Measurements from ENCODE around the gene COX5B. TPM values are rescaled to one million over a fixed set of nuclear protein-coding genes. Genes with fewer than 3 reads are reported as not detected.
"Not testable (repeated sequence)": the region's sequence is repeated elsewhere in the genome, so short reads cannot be mapped to it uniquely, and the experiment has no call there.

Gene COX5B
- total RNA-seq, 6 donors from 2014 or later: 97.4 to 237 (median 177) TPM

GRCh38 chr2:97617911-97618310 is 28.0 kb upstream of the COX5B start:
- no peak for TF ChIP-seq POLR2AphosphoS5 (IDR thresholded peaks at IDR 0.05)
- TF ChIP-seq POLR2A (IDR thresholded peaks at IDR 0.05): no peak
- TF ChIP-seq CTCF (IDR thresholded peaks at IDR 0.05): no peak
- TF ChIP-seq EP300 (IDR thresholded peaks at IDR 0.05): no peak
- H3K27ac ChIP-seq: no peak overlapping the region
- no peak for DNase-seq
- H3K27me3 ChIP-seq: no peaks in the 10 kb centered on the region
- 100% methylated on average over 1 of the region's 6 CpGs; no CpG with 5 or more reads in 1 of the 2 donors for WGBS, 2 donors
- H3K4me1 ChIP-seq: no peaks in the 10 kb centered on the region
- ATAC-seq (ENCODE audit: low FRiP score in 2 of 2): no peak
- no peak overlapping the region for H3K4me3 ChIP-seq
- no peaks in the 10 kb centered on the region for H3K9me3 ChIP-seq
- H3K36me3 ChIP-seq: no peaks in the 10 kb centered on the region

- not testable (repeated sequence) for H3K9me3 ChIP-seq, H3K36me3 ChIP-seq, DNase-seq, H3K4me1 ChIP-seq, H3K4me3 ChIP-seq, H3K27me3 ChIP-seq, H3K27ac ChIP-seq
- 100% methylated on average over 3 of the region's 14 CpGs; no CpG with 5 or more reads in 1 of the 2 donors for WGBS, 2 donors
- ATAC-seq (ENCODE audit: low FRiP score in 2 of 2): peak in 1 of 2 donors; percentile 78
Measured at GRCh38 chr2:97618939-97619827, 26.7 kb upstream of the COX5B start.

GRCh38 chr2:97620492-97620891 is 25.4 kb upstream of the COX5B start:
- not testable (repeated sequence) for H3K9me3 ChIP-seq; ATAC-seq (ENCODE audit: low FRiP score in 2 of 2); H3K27ac ChIP-seq; DNase-seq; H3K4me3 ChIP-seq; H3K4me1 ChIP-seq; H3K36me3 ChIP-seq; H3K27me3 ChIP-seq
- WGBS, 2 donors: 82 to 91% methylated on average over 1 of the region's 1 CpG

- not testable (repeated sequence) for H3K27ac ChIP-seq; H3K4me3 ChIP-seq; H3K4me1 ChIP-seq; H3K27me3 ChIP-seq; H3K9me3 ChIP-seq; ATAC-seq (ENCODE audit: low FRiP score in 2 of 2); DNase-seq; H3K36me3 ChIP-seq
Measured at GRCh38 chr2:97622976-97623375, 22.9 kb upstream of the COX5B start.

- WGBS, 2 donors: 29% methylated on average over 1 of the region's 8 CpGs; no CpG with 5 or more reads in 1 of the 2 donors
- not testable (repeated sequence) for ATAC-seq (ENCODE audit: low FRiP score in 2 of 2)
Measured at GRCh38 chr2:97625354-97626048, 20.4 kb upstream of the COX5B start.

GRCh38 chr2:97626049-97626430 is 19.8 kb upstream of the COX5B start:
- not testable (repeated sequence) for DNase-seq, H3K4me3 ChIP-seq

More at GRCh38 chr2:97625354-97626048, 20.4 kb upstream of the COX5B start:
- H3K4me1 ChIP-seq, H3K27me3 ChIP-seq, H3K9me3 ChIP-seq, H3K4me3 ChIP-seq, DNase-seq, H3K27ac ChIP-seq, H3K36me3 ChIP-seq: not testable (repeated sequence)

GRCh38 chr2:97644023-97644717 is 1.7 kb upstream of the COX5B start:
- TF ChIP-seq POLR2A (IDR thresholded peaks at IDR 0.05) (no peak), CTCF (IDR thresholded peaks at IDR 0.05) (no peak), EP300 (IDR thresholded peaks at IDR 0.05) (no peak), POLR2AphosphoS5 (IDR thresholded peaks at IDR 0.05) (no peak)
- DNase-seq (no peak), ATAC-seq (ENCODE audit: low FRiP score in 2 of 2) (no peak)
- Histone ChIP-seq H3K27me3 (no peaks in the 10 kb centered on the region), H3K4me3 (no peak overlapping the region), H3K27ac (peak overlapping the region in 1 of 4 donors; percentile 94), H3K4me1 (peaks cover 4 to 17% (median 14%) of the 10 kb centered on the region in 4 donors), H3K9me3 (no peaks in the 10 kb centered on the region), H3K36me3 (peaks cover 9 to 20% (median 16%) of the 10 kb centered on the region in 4 donors)
- WGBS, 2 donors: 97 to 98% methylated on average over 4 of the region's 4 CpGs

More at GRCh38 chr2:97626049-97626430, 19.8 kb upstream of the COX5B start:
- not testable (repeated sequence) for H3K4me1 ChIP-seq; H3K9me3 ChIP-seq; ATAC-seq (ENCODE audit: low FRiP score in 2 of 2); H3K27ac ChIP-seq; H3K36me3 ChIP-seq; H3K27me3 ChIP-seq
- WGBS, 2 donors: 66 to 77% methylated on average over 7 to 8 of the region's 8 CpGs
